GM19238 (cell line): ENCODE data around the gene SNRPA1.

ENCODE experiments used
- DNase-seq: peaks from one replicate; pipeline ENCODE4 v3.0.0; 2011; ENCODE audit warnings: low spot score; ENCODE audit not compliant: insufficient read length

Gene SNRPA1

GRCh38 chr15:101244036-101244781 lies 50.8 kb downstream of the SNRPA1 start:
- DNase-seq, result no peak

GRCh38 chr15:101243420-101243819 lies 51.6 kb downstream of the SNRPA1 start:
- no peak for DNase-seq

GRCh38 chr15:101242999-101243336 lies 52.1 kb downstream of the SNRPA1 start:
- no peak for DNase-seq

- DNase-seq, result peak; percentile 48
These were observed 52.7 kb downstream of the SNRPA1 start for GRCh38 chr15:101242160-101242998.

- no peak for DNase-seq
These were observed 54.7 kb downstream of the SNRPA1 start for GRCh38 chr15:101240358-101240757.

- DNase-seq, result no peak
These were observed 55.3 kb downstream of the SNRPA1 start for GRCh38 chr15:101239724-101240136.

GRCh38 chr15:101237251-101237650 lies 57.8 kb downstream of the SNRPA1 start:
- DNase-seq, result no peak

- DNase-seq, result no peak
These were observed 61.3 kb downstream of the SNRPA1 start for GRCh38 chr15:101233651-101234280.

- DNase-seq, result no peak
These were observed 62.4 kb downstream of the SNRPA1 start for GRCh38 chr15:101232677-101233076.
